A549 (cell line): ENCODE measurements around the gene THPO.

ENCODE experiments used
- BHLHE40 ChIP-seq: IDR thresholded peaks from 2 replicates; pipeline ENCODE4 v1.6.1; 2012; ENCODE audit warnings: low read depth, low read length, inconsistent platforms
- CHD4 ChIP-seq: fragments of 200-600 bp; sonication (generic); IDR thresholded peaks from 2 replicates; pipeline ENCODE4 v1.6.1; 2016; ENCODE audit warnings: antibody characterized with exemption, mild to moderate bottlenecking, borderline replicate concordance
- EP300 ChIP-seq, 2 experiments: fragments of >200 bp; sonication (Bioruptor Twin); formaldehyde crosslinking; IDR thresholded peaks; 2 replicates in 1 of 2; 3 replicates in 1 of 2; pipeline ENCODE4 v1.6.1; 2016 to 2017
- MAFK ChIP-seq: fragments of 450-650 bp; IDR thresholded peaks from 2 replicates; pipeline ENCODE4 v1.6.1; 2014; ENCODE audit not compliant: partially characterized antibody
- POLR2A ChIP-seq: IDR thresholded peaks from 2 replicates; pipeline ENCODE4 v1.6.1; 2012; ENCODE audit warnings: mild to moderate bottlenecking, low read length
- RFX5 ChIP-seq: fragments of 450-650 bp; IDR thresholded peaks from 2 replicates; pipeline ENCODE4 v1.7.1; 2014; ENCODE audit warnings: antibody characterized with exemption, mild to moderate bottlenecking, moderate library complexity
- TF ChIP-seq, protein P1 (sequence below): fragments of >200 bp; sonication (Bioruptor Twin); formaldehyde crosslinking; IDR thresholded peaks from 3 replicates; pipeline ENCODE4 v1.5.1; 2016
- TF ChIP-seq, protein P2 (sequence below): fragments of >200 bp; sonication (Bioruptor Twin); formaldehyde crosslinking; IDR thresholded peaks from 3 replicates; pipeline ENCODE4 v1.6.1; 2016

GRCh38 chr3:184386047-184386806, 8.2 kb upstream of the THPO start:
- no peak for TF ChIP-seq RFX5
- TF ChIP-seq, protein P1, sequence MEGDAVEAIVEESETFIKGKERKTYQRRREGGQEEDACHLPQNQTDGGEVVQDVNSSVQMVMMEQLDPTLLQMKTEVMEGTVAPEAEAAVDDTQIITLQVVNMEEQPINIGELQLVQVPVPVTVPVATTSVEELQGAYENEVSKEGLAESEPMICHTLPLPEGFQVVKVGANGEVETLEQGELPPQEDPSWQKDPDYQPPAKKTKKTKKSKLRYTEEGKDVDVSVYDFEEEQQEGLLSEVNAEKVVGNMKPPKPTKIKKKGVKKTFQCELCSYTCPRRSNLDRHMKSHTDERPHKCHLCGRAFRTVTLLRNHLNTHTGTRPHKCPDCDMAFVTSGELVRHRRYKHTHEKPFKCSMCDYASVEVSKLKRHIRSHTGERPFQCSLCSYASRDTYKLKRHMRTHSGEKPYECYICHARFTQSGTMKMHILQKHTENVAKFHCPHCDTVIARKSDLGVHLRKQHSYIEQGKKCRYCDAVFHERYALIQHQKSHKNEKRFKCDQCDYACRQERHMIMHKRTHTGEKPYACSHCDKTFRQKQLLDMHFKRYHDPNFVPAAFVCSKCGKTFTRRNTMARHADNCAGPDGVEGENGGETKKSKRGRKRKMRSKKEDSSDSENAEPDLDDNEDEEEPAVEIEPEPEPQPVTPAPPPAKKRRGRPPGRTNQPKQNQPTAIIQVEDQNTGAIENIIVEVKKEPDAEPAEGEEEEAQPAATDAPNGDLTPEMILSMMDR = no peak
- TF ChIP-seq EP300 (IDR thresholded peaks at IDR 0.05) = no peak
- TF ChIP-seq MAFK = no peak
- TF ChIP-seq POLR2A = no peak
- TF ChIP-seq CHD4 = no peak
- TF ChIP-seq, protein P2, sequence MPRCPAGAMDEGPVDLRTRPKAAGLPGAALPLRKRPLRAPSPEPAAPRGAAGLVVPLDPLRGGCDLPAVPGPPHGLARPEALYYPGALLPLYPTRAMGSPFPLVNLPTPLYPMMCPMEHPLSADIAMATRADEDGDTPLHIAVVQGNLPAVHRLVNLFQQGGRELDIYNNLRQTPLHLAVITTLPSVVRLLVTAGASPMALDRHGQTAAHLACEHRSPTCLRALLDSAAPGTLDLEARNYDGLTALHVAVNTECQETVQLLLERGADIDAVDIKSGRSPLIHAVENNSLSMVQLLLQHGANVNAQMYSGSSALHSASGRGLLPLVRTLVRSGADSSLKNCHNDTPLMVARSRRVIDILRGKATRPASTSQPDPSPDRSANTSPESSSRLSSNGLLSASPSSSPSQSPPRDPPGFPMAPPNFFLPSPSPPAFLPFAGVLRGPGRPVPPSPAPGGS = no peak
- TF ChIP-seq BHLHE40 = no peak
